H9 (cell line): Measurements from ENCODE around the gene NEK11. TPM values are rescaled to one million over a fixed set of nuclear protein-coding genes. Genes with fewer than 3 reads are reported as not detected.

Experiments
- DNase-seq: peaks from one replicate; pipeline ENCODE4 v3.0.0-alpha.2; 2017
- H2AFZ ChIP-seq: one replicate; pipeline ENCODE4 v1.6.1; 2013; ENCODE audit warnings: mild to moderate bottlenecking, low read length, control low read depth, moderate library complexity
- H2AK5ac ChIP-seq: 2 replicates; pipeline ENCODE4 v1.6.1; 2013; ENCODE audit warnings: low read length, control low read depth, mixed read lengths; ENCODE audit not compliant: insufficient read length
- H2BK120ac ChIP-seq: one replicate; pipeline ENCODE4 v1.6.1; 2013; ENCODE audit warnings: low read depth, mild to moderate bottlenecking, low read length, control low read depth, inconsistent platforms; ENCODE audit not compliant: poor library complexity, severe bottlenecking
- H2BK12ac ChIP-seq: 2 replicates; pipeline ENCODE4 v1.6.1; 2013; ENCODE audit warnings: low read length, control low read depth, mixed read lengths, low read depth; ENCODE audit not compliant: insufficient read length
- H2BK15ac ChIP-seq: 2 replicates; pipeline ENCODE4 v1.6.1; 2013; ENCODE audit warnings: low read depth, low read length, control low read depth
- H2BK20ac ChIP-seq: one replicate; pipeline ENCODE4 v1.6.1; 2013; ENCODE audit warnings: low read depth, mild to moderate bottlenecking, low read length, control low read depth, inconsistent platforms; ENCODE audit not compliant: poor library complexity, severe bottlenecking
- H2BK5ac ChIP-seq: 2 replicates; pipeline ENCODE4 v1.6.1; 2013; ENCODE audit warnings: low read length, control low read depth, mixed read lengths; ENCODE audit not compliant: insufficient read length
- H3K14ac ChIP-seq: 2 replicates; pipeline ENCODE4 v1.6.1; 2013; ENCODE audit warnings: low read length, control low read depth; ENCODE audit not compliant: insufficient read depth
- H3K18ac ChIP-seq: 2 replicates; pipeline ENCODE4 v1.6.1; 2013; ENCODE audit warnings: low read depth, mild to moderate bottlenecking, mixed read lengths, low read length, control low read depth; ENCODE audit not compliant: insufficient read length
- H3K23ac ChIP-seq: 2 replicates; pipeline ENCODE4 v1.6.1; 2013; ENCODE audit warnings: low read length, control low read depth, mixed read lengths, low read depth; ENCODE audit not compliant: insufficient read length
- H3K23me2 ChIP-seq: 2 replicates; pipeline ENCODE4 v1.6.1; 2013; ENCODE audit warnings: low read depth, mild to moderate bottlenecking, mixed read lengths, low read length, control low read depth; ENCODE audit not compliant: insufficient read length, poor library complexity, severe bottlenecking
- H3K27ac ChIP-seq: 2 replicates; pipeline ENCODE4 v1.5.1; 2013; ENCODE audit warnings: low read length, control low read depth, mixed read lengths, low read depth; ENCODE audit not compliant: insufficient read length
- H3K27me3 ChIP-seq: 2 replicates; pipeline ENCODE4 v1.6.1; 2013; ENCODE audit warnings: low read length, control low read depth, inconsistent platforms; ENCODE audit not compliant: insufficient read depth
- H3K4ac ChIP-seq: 2 replicates; pipeline ENCODE4 v1.6.1; 2013; ENCODE audit warnings: low read depth, mild to moderate bottlenecking, control low read depth, inconsistent platforms, low read length, moderate library complexity
- H3K4me1 ChIP-seq: 2 replicates; pipeline ENCODE4 v1.6.1; 2013; ENCODE audit warnings: low read length, control low read depth, inconsistent platforms; ENCODE audit not compliant: insufficient read depth
- H3K4me2 ChIP-seq: 2 replicates; pipeline ENCODE4 v1.6.1; 2013; ENCODE audit warnings: low read length, control low read depth, mixed read lengths; ENCODE audit not compliant: insufficient read length, insufficient read depth
- H3K56ac ChIP-seq: 2 replicates; pipeline ENCODE4 v1.6.1; 2013; ENCODE audit warnings: low read depth, mild to moderate bottlenecking, mixed read lengths, low read length, control low read depth; ENCODE audit not compliant: insufficient read length
- H3K79me1 ChIP-seq: 2 replicates; pipeline ENCODE4 v1.6.1; 2013; ENCODE audit warnings: low read depth, mild to moderate bottlenecking, moderate library complexity, low read length, control low read depth, inconsistent platforms; ENCODE audit not compliant: insufficient read depth, poor library complexity, severe bottlenecking
- H3K79me2 ChIP-seq: 2 replicates; pipeline ENCODE4 v1.6.1; 2013; ENCODE audit warnings: low read length, control low read depth, inconsistent platforms; ENCODE audit not compliant: insufficient read depth
- H3K9ac ChIP-seq: 2 replicates; pipeline ENCODE4 v1.6.1; 2013; ENCODE audit warnings: low read length, control low read depth, mixed read lengths; ENCODE audit not compliant: insufficient read length; ENCODE audit errors: extremely low read depth
- H3K9me3 ChIP-seq: one replicate; pipeline ENCODE4 v1.6.1; 2013; ENCODE audit warnings: low read depth, low read length, inconsistent platforms; ENCODE audit not compliant: control insufficient read depth
- H3T11ph ChIP-seq: one replicate; pipeline ENCODE4 v1.6.1; 2013; ENCODE audit warnings: mild to moderate bottlenecking, low read length, control low read depth, inconsistent platforms
- H4K20me1 ChIP-seq: one replicate; pipeline ENCODE4 v1.6.1; 2013; ENCODE audit not compliant: control insufficient read depth, insufficient read length, insufficient read depth
- H4K5ac ChIP-seq: 2 replicates; pipeline ENCODE4 v1.6.1; 2013; ENCODE audit warnings: low read depth, mild to moderate bottlenecking, mixed read lengths, low read length, control low read depth; ENCODE audit not compliant: insufficient read length
- H4K8ac ChIP-seq: replicated peaks from 2 replicates; pipeline ENCODE4 v1.6.1; 2013; ENCODE audit warnings: low read length, control low read depth, mixed read lengths, low read depth; ENCODE audit not compliant: insufficient read length
- H4K91ac ChIP-seq: 2 replicates; pipeline ENCODE4 v1.6.1; 2013; ENCODE audit warnings: low read depth, mild to moderate bottlenecking, moderate library complexity, mixed read lengths, low read length, control low read depth; ENCODE audit not compliant: insufficient read length
- H3K27ac Mint-ChIP-seq, 3 experiments: 2 replicates in 2 of 3; 3 replicates in 1 of 3; pipeline ENCODE4 v1.8.0; 2020 to 2021; ENCODE audit warnings: mixed read lengths in 3 of 3, mild to moderate bottlenecking in 1 of 3, moderate library complexity in 1 of 3
- H3K27me3 Mint-ChIP-seq: 2 replicates; pipeline ENCODE4 v1.8.0; 2021; ENCODE audit warnings: low read depth, mild to moderate bottlenecking, moderate library complexity, mixed read lengths
- H3K36me3 Mint-ChIP-seq, 3 experiments: 2 replicates in 2 of 3; 3 replicates in 1 of 3; pipeline ENCODE4 v1.8.0; 2020 to 2021; ENCODE audit warnings: low read depth in 3 of 3, mixed read lengths in 3 of 3; ENCODE audit not compliant: insufficient read depth in 1 of 3
- H3K4me1 Mint-ChIP-seq, 2 experiments: 2 replicates each; pipeline ENCODE4 v1.8.0; 2020; ENCODE audit warnings: mixed read lengths in 2 of 2
- H3K4me3 Mint-ChIP-seq, 2 experiments: 2 replicates in 1 of 2; 3 replicates in 1 of 2; pipeline ENCODE4 v1.8.0; 2020 to 2021; ENCODE audit warnings: mild to moderate bottlenecking in 2 of 2, mixed read lengths in 2 of 2, moderate library complexity in 1 of 2
- H3K9me3 Mint-ChIP-seq, 2 experiments: 2 replicates in 1 of 2; 3 replicates in 1 of 2; pipeline ENCODE4 v1.8.0; 2020; ENCODE audit warnings: mild to moderate bottlenecking in 2 of 2, mixed read lengths in 2 of 2, moderate library complexity in 1 of 2
- WGBS: extraction: QIAGEN DNeasy Blood & Tissue Kit; methylation state at CpG from one replicate; pipeline ENCODE4 v1.1.7; 2013; ENCODE audit warnings: missing lambda C conversion rate, low lambda C conversion rate, mixed read lengths; ENCODE audit not compliant: insufficient read length; ENCODE audit errors: extremely low coverage; 5-methylcytosine and 5-hydroxymethylcytosine counted together
- total RNA-seq: library from RNA; stranded (reverse); gene quantifications from 2 replicates; pipeline ENCODE4 v1.2.1, GENCODE V29; 2021
- TF ChIP-seq, protein P1 (sequence below): fragments of 200-600 bp; sonication (generic); conservative IDR thresholded peaks from 3 replicates; pipeline ENCODE4 v1.8.0; 2021; ENCODE audit warnings: antibody characterized with exemption, mild to moderate bottlenecking

Gene NEK11
- total RNA-seq, 1 experiment from 2014 or later, result 2.5 TPM

DNA sequence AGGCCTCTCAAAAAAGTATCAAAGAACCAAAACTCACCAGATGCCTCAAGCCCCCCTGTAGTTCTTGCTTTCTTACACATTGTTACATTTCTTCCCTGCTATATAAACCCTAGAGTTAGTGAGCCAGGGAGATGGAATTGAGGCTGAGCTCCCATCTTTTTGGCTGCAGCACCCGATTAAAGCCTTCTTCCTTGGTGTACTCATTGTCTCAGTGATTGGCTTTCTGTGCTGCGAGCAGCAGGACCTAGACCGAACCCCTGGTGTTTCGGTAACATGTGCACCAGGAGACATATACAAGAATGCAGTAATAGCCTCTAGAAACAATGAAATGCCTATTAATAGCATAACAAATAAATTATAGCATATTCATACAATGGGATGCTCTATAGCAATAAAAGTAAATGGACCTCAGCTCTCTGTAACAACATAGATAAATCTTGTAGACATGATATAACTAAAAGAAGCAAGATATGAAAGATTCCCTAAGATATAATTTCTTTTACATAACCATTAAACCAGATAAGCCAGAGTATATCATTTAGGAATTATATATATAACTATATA is 174.0 kb downstream of the NEK11 start:
- Histone ChIP-seq H3T11ph (no peak overlapping the region), H3K4ac (no peak overlapping the region), H3K27ac (no peak overlapping the region), H2BK5ac (no peak overlapping the region), H3K14ac (no peak overlapping the region), H3K23ac (no peak overlapping the region), H2AK5ac (no peak overlapping the region), H4K5ac (no peak overlapping the region), H2BK120ac (no peak overlapping the region), H4K8ac (no peak overlapping the region), H3K23me2 (no peaks in the 10 kb centered on the region), H4K91ac (no peak overlapping the region), H3K56ac (no peak overlapping the region), H3K79me1 (no peaks in the 10 kb centered on the region), H3K79me2 (no peaks in the 10 kb centered on the region), H3K4me1 (no peaks in the 10 kb centered on the region), H3K4me2 (no peak overlapping the region), H3K9ac (no peak overlapping the region), H4K20me1 (no peaks in the 10 kb centered on the region), H2BK12ac (no peak overlapping the region), H2BK20ac (no peak overlapping the region), H3K9me3 (peaks cover 20% of the 10 kb centered on the region), H2BK15ac (no peak overlapping the region), H2AFZ (no peak overlapping the region), H3K18ac (no peak overlapping the region), H3K27me3 (no peaks in the 10 kb centered on the region)
- Mint-ChIP-seq H3K4me1 (no peaks in the 10 kb centered on the region), H3K4me3 (no peak overlapping the region), H3K27me3 (no peaks in the 10 kb centered on the region), H3K36me3 (peaks cover 2 to 18% (median 15%) of the 10 kb centered on the region in 3 experiments; a peak in 5 of 7 replicates), H3K9me3 (peaks cover 28 to 31% of the 10 kb centered on the region in 2 experiments), H3K27ac (no peak overlapping the region)
- no peak for DNase-seq
- WGBS, result no CpG with 5 or more reads among the region's 4 CpGs
- TF ChIP-seq, protein P1, sequence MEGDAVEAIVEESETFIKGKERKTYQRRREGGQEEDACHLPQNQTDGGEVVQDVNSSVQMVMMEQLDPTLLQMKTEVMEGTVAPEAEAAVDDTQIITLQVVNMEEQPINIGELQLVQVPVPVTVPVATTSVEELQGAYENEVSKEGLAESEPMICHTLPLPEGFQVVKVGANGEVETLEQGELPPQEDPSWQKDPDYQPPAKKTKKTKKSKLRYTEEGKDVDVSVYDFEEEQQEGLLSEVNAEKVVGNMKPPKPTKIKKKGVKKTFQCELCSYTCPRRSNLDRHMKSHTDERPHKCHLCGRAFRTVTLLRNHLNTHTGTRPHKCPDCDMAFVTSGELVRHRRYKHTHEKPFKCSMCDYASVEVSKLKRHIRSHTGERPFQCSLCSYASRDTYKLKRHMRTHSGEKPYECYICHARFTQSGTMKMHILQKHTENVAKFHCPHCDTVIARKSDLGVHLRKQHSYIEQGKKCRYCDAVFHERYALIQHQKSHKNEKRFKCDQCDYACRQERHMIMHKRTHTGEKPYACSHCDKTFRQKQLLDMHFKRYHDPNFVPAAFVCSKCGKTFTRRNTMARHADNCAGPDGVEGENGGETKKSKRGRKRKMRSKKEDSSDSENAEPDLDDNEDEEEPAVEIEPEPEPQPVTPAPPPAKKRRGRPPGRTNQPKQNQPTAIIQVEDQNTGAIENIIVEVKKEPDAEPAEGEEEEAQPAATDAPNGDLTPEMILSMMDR, result no peak
